Measurements from ENCODE around the gene OR8B4. TPM values are rescaled to one million over a fixed set of nuclear protein-coding genes. Genes with fewer than 3 reads are reported as not detected.

Gene OR8B4
- total and polyA plus RNA-seq, 2 experiments from 2014 or later: not detected

- TF ChIP-seq ETS1 (IDR thresholded peaks at IDR 0.05) (no peak), ZNF331 (CRISPR knock-in tag; IDR thresholded peaks at IDR 0.05; ENCODE audit: low read depth) (no peak), NANOG (IDR thresholded peaks at IDR 0.05; ENCODE audit: borderline replicate concordance) (no peak), ZNF114 (CRISPR knock-in tag; IDR thresholded peaks at IDR 0.05) (no peak), JUNB (IDR thresholded peaks at IDR 0.05; ENCODE audit: unreplicated experiment) (no peak), ZNF462 (CRISPR knock-in tag; IDR thresholded peaks at IDR 0.05) (no peak)
These were observed 48.8 kb upstream of the OR8B4 start (continued) for GRCh38 chr11:124473476-124473875.

- no peak; the same call in 2 of the 3 replicates for ATAC-seq
- no peaks in the 10 kb centered on the region for H3K36me3 ChIP-seq (ENCODE audit: insufficient read depth)
- H3F3A ChIP-seq (replicated peaks; ENCODE audit: low read depth): no peaks in the 10 kb centered on the region
- no peak overlapping the region for H3K27ac ChIP-seq (ENCODE audit: low read depth)
- H3K27ac Mint-ChIP-seq: peak overlapping the region; percentile 21; the same call in 1 of the 2 replicates
- DNase-seq (ENCODE audit: low spot score): no peak
- H3K4me1 ChIP-seq (ENCODE audit: insufficient read depth): peaks cover 16% of the 10 kb centered on the region
- H3K9me3 Mint-ChIP-seq: no peaks in the 10 kb centered on the region
- peaks cover 14% of the 10 kb centered on the region; the same call in 2 of the 3 replicates for H3K4me1 Mint-ChIP-seq
- no peak overlapping the region for H3K4me3 ChIP-seq
- H3K27me3 Mint-ChIP-seq (ENCODE audit: insufficient read depth, low read depth, poor library complexity): peaks cover 2% of the 10 kb centered on the region
- no peak overlapping the region for H3K4me3 Mint-ChIP-seq
- no peak overlapping the region for H3K4me2 ChIP-seq
- H3K36me3 Mint-ChIP-seq (ENCODE audit: low read depth): no peaks in the 10 kb centered on the region
- H3K9me2 ChIP-seq (ENCODE audit: insufficient read depth): no peaks in the 10 kb centered on the region
- H3K27me3 ChIP-seq (ENCODE audit: insufficient read depth): no peaks in the 10 kb centered on the region
- no peaks in the 10 kb centered on the region for H3K79me2 ChIP-seq (replicated peaks; ENCODE audit: insufficient read depth)
- no peaks in the 10 kb centered on the region for H4K20me1 ChIP-seq (replicated peaks; ENCODE audit: insufficient read depth)
- 0 out of 2 replicates have a peak overlapping the region, but pooled peaks have one; percentile 61 for H2AFZ ChIP-seq
- TF ChIP-seq ZNF114 (CRISPR knock-in tag; IDR thresholded peaks at IDR 0.05) (no peak), ZNF462 (CRISPR knock-in tag; IDR thresholded peaks at IDR 0.05) (no peak), ETS1 (IDR thresholded peaks at IDR 0.05) (no peak)
These were observed 46.0 kb upstream of the OR8B4 start for GRCh38 chr11:124470561-124471227.
